GM23248 (cell line): ENCODE measurements around the gene NT5DC1.

ENCODE experiments used
- EZH2 ChIP-seq: fragments of 200-600 bp; sonication (generic); IDR thresholded peaks from 2 replicates; pipeline ENCODE4 v1.6.1; 2018; ENCODE audit warnings: antibody characterized with exemption, mild to moderate bottlenecking; ENCODE audit not compliant: insufficient read depth, poor library complexity, severe bottlenecking
- EZH2phosphoT487 ChIP-seq: fragments of 200-600 bp; sonication (generic); IDR thresholded peaks from 2 replicates; pipeline ENCODE4 v1.6.1; 2018; ENCODE audit warnings: antibody characterized with exemption, moderate library complexity, mild to moderate bottlenecking, low read depth; ENCODE audit not compliant: insufficient read depth

GRCh38 chr6:116287689-116288282 lies 187.1 kb downstream of the NT5DC1 start:
- TF ChIP-seq EZH2 (no peak), EZH2phosphoT487 (no peak)
